HepG2 (cell line): ENCODE results near the gene BPIFA1. TPM values are rescaled to one million over a fixed set of nuclear protein-coding genes. Genes with fewer than 3 reads are reported as not detected.
A peak's percentile ranks its signal among the peaks of the same experiment; 100 is the strongest.

Source experiments
- AKAP8 ChIP-seq: sonication (generic); formaldehyde crosslinking; IDR thresholded peaks from 2 replicates; pipeline ENCODE4 v1.5.1; 2020; ENCODE audit warnings: mild to moderate bottlenecking, missing genetic modification reagents
- EP300 ChIP-seq, 3 experiments: sonication (generic) in 1 of 3; formaldehyde crosslinking in 1 of 3; IDR thresholded peaks; 2 replicates each; pipeline versions ENCODE4 v1.5.1 to v1.6.1; 2011 to 2020; ENCODE audit warnings: low read depth in 2 of 3, low read length in 2 of 3, borderline replicate concordance in 1 of 3, improper control_type of control experiment in 1 of 3, mild to moderate bottlenecking in 1 of 3, missing genetic modification reagents in 1 of 3, moderate library complexity in 1 of 3
- KDM2A ChIP-seq: sonication (generic); formaldehyde crosslinking; IDR thresholded peaks from 2 replicates; pipeline ENCODE4 v1.4.0; 2020; ENCODE audit warnings: low read depth, missing genetic modification reagents, borderline replicate concordance
- MAFG ChIP-seq: sonication (generic); formaldehyde crosslinking; IDR thresholded peaks from 2 replicates; pipeline ENCODE4 v1.5.1; 2020; ENCODE audit warnings: mild to moderate bottlenecking, missing genetic modification reagents
- NR1H2 ChIP-seq: sonication (generic); formaldehyde crosslinking; IDR thresholded peaks from 2 replicates; pipeline ENCODE4 v1.8.1; 2022; ENCODE audit warnings: low read depth, missing genetic modification reagents, borderline replicate concordance
- NR3C1 ChIP-seq: sonication (generic); formaldehyde crosslinking; IDR thresholded peaks from 2 replicates; pipeline ENCODE4 v1.4.0; 2020; ENCODE audit warnings: missing genetic modification reagents
- PAF1 ChIP-seq: IDR thresholded peaks from 2 replicates; pipeline ENCODE4 v1.6.1; 2016; ENCODE audit warnings: missing genetic modification reagents, missing compliant biosample characterization
- TP53 ChIP-seq: sonication (generic); formaldehyde crosslinking; conservative IDR thresholded peaks from 2 replicates; pipeline ENCODE4 v1.4.0; 2020; ENCODE audit warnings: missing genetic modification reagents
- YY1 ChIP-seq: IDR thresholded peaks from 2 replicates; pipeline ENCODE4 v1.6.1; 2011; ENCODE audit warnings: low read length, low read depth, moderate library complexity, mild to moderate bottlenecking; ENCODE audit not compliant: insufficient read depth, insufficient replicate concordance
- ZFP82 ChIP-seq: sonication (generic); formaldehyde crosslinking; IDR thresholded peaks from 2 replicates; pipeline ENCODE4 v1.5.1; 2020; ENCODE audit warnings: mild to moderate bottlenecking, missing genetic modification reagents, borderline replicate concordance
- ZKSCAN8 ChIP-seq: IDR thresholded peaks from 2 replicates; pipeline ENCODE4 v1.6.1; 2016; ENCODE audit warnings: borderline replicate concordance, missing genetic modification reagents, missing compliant biosample characterization
- ZNF124 ChIP-seq: sonication (generic); formaldehyde crosslinking; IDR thresholded peaks from 2 replicates; pipeline ENCODE4 v1.4.0; 2020; ENCODE audit warnings: missing genetic modification reagents
- ZNF547 ChIP-seq: sonication (generic); formaldehyde crosslinking; IDR thresholded peaks from 2 replicates; pipeline ENCODE4 v1.5.1; 2020; ENCODE audit warnings: mild to moderate bottlenecking, missing genetic modification reagents
- ZNF567 ChIP-seq: sonication (generic); formaldehyde crosslinking; IDR thresholded peaks from 2 replicates; pipeline ENCODE4 v1.8.1; 2023; ENCODE audit warnings: mild to moderate bottlenecking, missing genetic modification reagents, borderline replicate concordance
- ZNF577 ChIP-seq: sonication (generic); formaldehyde crosslinking; IDR thresholded peaks from 2 replicates; pipeline ENCODE4 v1.4.0; 2020; ENCODE audit warnings: mild to moderate bottlenecking, low read depth, missing genetic modification reagents, borderline replicate concordance
- ZNF75D ChIP-seq: sonication (generic); formaldehyde crosslinking; IDR thresholded peaks from 2 replicates; pipeline ENCODE4 v1.8.1; 2023; ENCODE audit warnings: missing genetic modification reagents, mild to moderate bottlenecking, borderline replicate concordance
- ZSCAN20 ChIP-seq: sonication (generic); formaldehyde crosslinking; IDR thresholded peaks from 2 replicates; pipeline ENCODE4 v1.4.0; 2020; ENCODE audit warnings: missing genetic modification reagents, mild to moderate bottlenecking, borderline replicate concordance
- polyA plus RNA-seq, 8 experiments: library from polyadenylated mRNA; depleted of rRNA in 3 of 8; stranded (reverse) in 7 of 8; unstranded in 1 of 8; fragments of >200 nt; fragmentation: Illumina TruSeq in 4 of 8; extraction: Trizol in 4 of 8; gene quantifications; 2 replicates each; pipeline versions ENCODE4 v1.2.1 to v1.2.3, GENCODE V29; 2011 to 2016; ENCODE audit warnings: low read depth in 4 of 8, missing spikeins in 1 of 8, mixed read lengths in 1 of 8; ENCODE audit not compliant: insufficient read depth in 1 of 8
- total RNA-seq, 5 experiments: library from RNA; depleted of rRNA; stranded (reverse); fragments of >200 nt; fragmentation: Illumina TruSeq; extraction: Trizol; gene quantifications; 2 replicates each; pipeline ENCODE4 v1.2.3, GENCODE V29; 2016; ENCODE audit warnings: low read depth in 1 of 5
- TF ChIP-seq, protein P1 (sequence below): sonication (generic); formaldehyde crosslinking; IDR thresholded peaks from 2 replicates; pipeline ENCODE4 v1.5.0; 2020; ENCODE audit warnings: mild to moderate bottlenecking, missing genetic modification reagents
- TF ChIP-seq, protein P2 (sequence below): sonication (generic); formaldehyde crosslinking; IDR thresholded peaks from 2 replicates; pipeline ENCODE4 v1.4.0; 2020; ENCODE audit warnings: low read depth, missing genetic modification reagents
- TF ChIP-seq, protein P3 (sequence below): sonication (generic); formaldehyde crosslinking; IDR thresholded peaks from 2 replicates; pipeline ENCODE4 v1.8.0; 2022; ENCODE audit warnings: missing genetic modification reagents, mild to moderate bottlenecking, borderline replicate concordance

Gene BPIFA1
- total and polyA plus RNA-seq, 2 of the 13 experiments (the other 11 are each of a cell fraction or from before 2014, with no cell fraction given): not detected

DNA sequence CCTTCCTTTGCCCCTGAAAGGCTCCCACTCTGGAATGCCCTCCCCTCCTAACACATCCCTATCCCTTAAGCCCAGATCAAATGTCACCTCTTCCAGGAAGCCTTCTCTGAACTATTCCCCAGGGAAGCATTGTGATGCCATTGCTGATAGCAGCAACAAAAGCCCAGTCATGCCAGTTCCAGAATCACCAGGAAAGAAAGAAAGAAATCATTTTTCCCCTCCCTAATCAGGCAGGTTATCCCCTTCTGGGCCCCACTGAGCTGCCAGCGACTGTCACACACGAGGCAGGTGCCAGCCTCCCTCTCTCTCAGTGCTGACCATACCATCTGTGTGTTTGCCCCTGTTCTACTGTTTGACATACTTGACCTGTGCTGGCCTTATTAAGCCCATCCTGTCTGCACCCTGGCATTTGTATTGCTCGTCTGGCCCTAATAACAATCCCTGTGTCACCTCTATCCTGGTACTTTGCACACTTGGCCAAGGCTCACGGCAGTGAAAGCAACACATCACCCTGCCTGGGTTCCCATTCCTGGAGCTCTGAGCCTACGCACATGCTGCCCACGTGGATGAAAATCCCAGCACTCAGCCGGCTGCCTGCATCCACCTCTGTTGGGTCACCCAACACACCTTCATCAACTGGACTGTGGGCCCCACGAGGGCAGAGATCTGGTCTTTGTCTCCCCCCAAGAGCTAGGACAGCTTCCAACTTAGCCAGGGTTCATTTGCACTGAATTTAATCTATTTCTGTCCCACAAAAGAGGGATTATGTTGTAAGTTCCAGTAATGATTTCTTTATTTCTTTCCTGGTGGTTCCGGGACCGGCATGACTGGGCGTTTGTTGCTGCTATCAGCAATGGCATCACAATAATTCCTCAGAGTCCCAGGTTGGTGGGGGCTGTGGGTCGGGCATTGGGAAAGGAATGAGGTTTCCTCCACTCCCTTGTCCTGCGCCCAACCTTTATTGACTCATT lies 42.0 kb downstream of the BPIFA1 start (continued):
- TF ChIP-seq, protein P1, sequence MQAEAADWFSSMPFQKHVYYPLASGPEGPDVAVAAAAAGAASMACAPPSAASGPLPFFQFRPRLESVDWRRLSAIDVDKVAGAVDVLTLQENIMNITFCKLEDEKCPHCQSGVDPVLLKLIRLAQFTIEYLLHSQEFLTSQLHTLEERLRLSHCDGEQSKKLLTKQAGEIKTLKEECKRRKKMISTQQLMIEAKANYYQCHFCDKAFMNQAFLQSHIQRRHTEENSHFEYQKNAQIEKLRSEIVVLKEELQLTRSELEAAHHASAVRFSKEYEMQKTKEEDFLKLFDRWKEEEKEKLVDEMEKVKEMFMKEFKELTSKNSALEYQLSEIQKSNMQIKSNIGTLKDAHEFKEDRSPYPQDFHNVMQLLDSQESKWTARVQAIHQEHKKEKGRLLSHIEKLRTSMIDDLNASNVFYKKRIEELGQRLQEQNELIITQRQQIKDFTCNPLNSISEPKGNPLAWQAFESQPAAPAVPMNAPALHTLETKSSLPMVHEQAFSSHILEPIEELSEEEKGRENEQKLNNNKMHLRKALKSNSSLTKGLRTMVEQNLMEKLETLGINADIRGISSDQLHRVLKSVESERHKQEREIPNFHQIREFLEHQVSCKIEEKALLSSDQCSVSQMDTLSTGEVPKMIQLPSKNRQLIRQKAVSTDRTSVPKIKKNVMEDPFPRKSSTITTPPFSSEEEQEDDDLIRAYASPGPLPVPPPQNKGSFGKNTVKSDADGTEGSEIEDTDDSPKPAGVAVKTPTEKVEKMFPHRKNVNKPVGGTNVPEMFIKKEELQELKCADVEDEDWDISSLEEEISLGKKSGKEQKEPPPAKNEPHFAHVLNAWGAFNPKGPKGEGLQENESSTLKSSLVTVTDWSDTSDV (CRISPR knock-in tag): peak; percentile 94; the same call in 1 of the 2 replicates
- TF ChIP-seq PAF1 (CRISPR knock-in tag) (no peak), ZNF577 (CRISPR knock-in tag) (no peak), ZKSCAN8 (CRISPR knock-in tag) (peak; percentile 40; the same call in 1 of the 2 replicates), ZNF567 (CRISPR knock-in tag) (peak; percentile 85; the same call in 1 of the 2 replicates), NR3C1 (0 out of 2 replicates have a peak, but pooled peaks have one; percentile 32), NR1H2 (CRISPR knock-in tag) (peak; percentile 94), KDM2A (CRISPR knock-in tag) (peak; percentile 69; the same call in 1 of the 2 replicates), MAFG (no peak), ZFP82 (no peak), ZNF124 (CRISPR knock-in tag) (no peak), ZSCAN20 (CRISPR knock-in tag) (no peak), TP53 (CRISPR knock-in tag) (no peak), EP300 (IDR thresholded peaks at IDR 0.05; ENCODE audit: low read depth in 2 of 2, low read length in 2 of 2) (peak in 1 of 2 experiments; percentile 53; a peak in 1 of 4 replicates), EP300 (CRISPR knock-in tag; IDR thresholded peaks at IDR 0.05; ENCODE audit: borderline replicate concordance) (peak; percentile 60; the same call in 1 of the 2 replicates), YY1 (no peak), ZNF75D (CRISPR knock-in tag) (no peak), ZNF547 (CRISPR knock-in tag) (peak; percentile 96), AKAP8 (CRISPR knock-in tag) (0 out of 2 replicates have a peak, but pooled peaks have one; percentile 69)
- TF ChIP-seq, protein P2, sequence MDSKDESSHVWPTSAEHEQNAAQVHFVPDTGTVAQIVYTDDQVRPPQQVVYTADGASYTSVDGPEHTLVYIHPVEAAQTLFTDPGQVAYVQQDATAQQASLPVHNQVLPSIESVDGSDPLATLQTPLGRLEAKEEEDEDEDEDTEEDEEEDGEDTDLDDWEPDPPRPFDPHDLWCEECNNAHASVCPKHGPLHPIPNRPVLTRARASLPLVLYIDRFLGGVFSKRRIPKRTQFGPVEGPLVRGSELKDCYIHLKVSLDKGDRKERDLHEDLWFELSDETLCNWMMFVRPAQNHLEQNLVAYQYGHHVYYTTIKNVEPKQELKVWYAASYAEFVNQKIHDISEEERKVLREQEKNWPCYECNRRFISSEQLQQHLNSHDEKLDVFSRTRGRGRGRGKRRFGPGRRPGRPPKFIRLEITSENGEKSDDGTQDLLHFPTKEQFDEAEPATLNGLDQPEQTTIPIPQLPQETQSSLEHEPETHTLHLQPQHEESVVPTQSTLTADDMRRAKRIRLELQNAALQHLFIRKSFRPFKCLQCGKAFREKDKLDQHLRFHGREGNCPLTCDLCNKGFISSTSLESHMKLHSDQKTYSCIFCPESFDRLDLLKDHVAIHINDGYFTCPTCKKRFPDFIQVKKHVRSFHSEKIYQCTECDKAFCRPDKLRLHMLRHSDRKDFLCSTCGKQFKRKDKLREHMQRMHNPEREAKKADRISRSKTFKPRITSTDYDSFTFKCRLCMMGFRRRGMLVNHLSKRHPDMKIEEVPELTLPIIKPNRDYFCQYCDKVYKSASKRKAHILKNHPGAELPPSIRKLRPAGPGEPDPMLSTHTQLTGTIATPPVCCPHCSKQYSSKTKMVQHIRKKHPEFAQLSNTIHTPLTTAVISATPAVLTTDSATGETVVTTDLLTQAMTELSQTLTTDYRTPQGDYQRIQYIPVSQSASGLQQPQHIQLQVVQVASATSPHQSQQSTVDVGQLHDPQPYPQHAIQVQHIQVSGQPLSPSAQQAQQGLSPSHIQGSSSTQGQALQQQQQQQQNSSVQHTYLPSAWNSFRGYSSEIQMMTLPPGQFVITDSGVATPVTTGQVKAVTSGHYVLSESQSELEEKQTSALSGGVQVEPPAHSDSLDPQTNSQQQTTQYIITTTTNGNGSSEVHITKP (CRISPR knock-in tag): peak; percentile 48; the same call in 1 of the 2 replicates
- TF ChIP-seq, protein P3, sequence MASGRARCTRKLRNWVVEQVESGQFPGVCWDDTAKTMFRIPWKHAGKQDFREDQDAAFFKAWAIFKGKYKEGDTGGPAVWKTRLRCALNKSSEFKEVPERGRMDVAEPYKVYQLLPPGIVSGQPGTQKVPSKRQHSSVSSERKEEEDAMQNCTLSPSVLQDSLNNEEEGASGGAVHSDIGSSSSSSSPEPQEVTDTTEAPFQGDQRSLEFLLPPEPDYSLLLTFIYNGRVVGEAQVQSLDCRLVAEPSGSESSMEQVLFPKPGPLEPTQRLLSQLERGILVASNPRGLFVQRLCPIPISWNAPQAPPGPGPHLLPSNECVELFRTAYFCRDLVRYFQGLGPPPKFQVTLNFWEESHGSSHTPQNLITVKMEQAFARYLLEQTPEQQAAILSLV: peak; percentile 97; the same call in 1 of the 2 replicates
